Fibroblast of skin of right quadriceps (primary cell): ENCODE data around the gene MGAT1.
"Not testable (repeated sequence)": the region's sequence is repeated elsewhere in the genome, so short reads cannot be mapped to it uniquely, and the experiment has no call there.

Source experiments
- DNase-seq: peaks from one replicate; pipeline ENCODE4 v3.0.0-alpha.2; 2013

Gene MGAT1

DNA sequence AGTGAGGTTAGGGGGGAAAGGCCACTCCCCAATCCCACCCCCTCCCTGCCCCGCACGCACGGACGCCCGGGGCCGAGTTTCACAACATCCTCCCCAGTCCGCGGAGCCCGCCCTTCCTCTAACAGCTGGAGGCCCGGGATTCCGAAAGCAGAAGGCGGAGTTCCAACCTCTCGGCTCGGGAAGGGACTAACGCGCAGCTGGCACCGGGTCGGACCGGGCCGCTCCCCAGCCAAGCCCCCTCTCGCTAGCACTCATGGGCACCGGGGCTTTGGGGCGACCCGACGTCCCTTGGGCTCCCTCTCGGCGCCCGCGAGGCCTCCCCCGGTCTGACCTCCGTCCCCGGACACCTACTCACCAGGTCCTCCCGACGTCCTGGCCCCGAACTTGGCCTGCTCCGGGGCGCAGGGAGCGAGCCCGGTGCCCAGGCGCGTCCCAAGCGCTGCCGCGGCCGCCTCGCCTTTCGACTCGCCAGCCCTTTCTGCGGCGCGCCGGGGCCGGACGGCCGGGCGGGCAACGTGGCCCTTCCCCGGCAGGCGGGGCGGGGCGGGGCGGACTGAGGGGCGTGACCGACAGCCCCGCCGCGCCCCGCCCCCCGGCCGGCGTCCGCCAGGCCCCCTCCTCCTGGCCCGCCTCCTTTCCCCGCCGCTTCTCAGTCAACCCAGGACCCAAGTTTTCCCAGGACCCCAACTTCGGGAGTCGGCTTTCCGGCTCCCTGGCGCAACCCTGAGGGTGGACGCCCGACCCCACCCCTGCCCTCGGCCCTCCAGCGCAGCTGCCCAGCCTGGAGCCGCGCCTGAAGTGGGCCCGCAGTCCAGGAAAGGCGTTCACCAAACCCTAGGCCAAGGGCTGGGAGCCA lies at the start of gene MGAT1:
TSS of gene MGAT1 (minus strand) at position 482 of the 856 bp plus-strand sequence. CDS start 9,835 bp downstream, outside the sequence.
- peak; percentile 82 for DNase-seq

DNA sequence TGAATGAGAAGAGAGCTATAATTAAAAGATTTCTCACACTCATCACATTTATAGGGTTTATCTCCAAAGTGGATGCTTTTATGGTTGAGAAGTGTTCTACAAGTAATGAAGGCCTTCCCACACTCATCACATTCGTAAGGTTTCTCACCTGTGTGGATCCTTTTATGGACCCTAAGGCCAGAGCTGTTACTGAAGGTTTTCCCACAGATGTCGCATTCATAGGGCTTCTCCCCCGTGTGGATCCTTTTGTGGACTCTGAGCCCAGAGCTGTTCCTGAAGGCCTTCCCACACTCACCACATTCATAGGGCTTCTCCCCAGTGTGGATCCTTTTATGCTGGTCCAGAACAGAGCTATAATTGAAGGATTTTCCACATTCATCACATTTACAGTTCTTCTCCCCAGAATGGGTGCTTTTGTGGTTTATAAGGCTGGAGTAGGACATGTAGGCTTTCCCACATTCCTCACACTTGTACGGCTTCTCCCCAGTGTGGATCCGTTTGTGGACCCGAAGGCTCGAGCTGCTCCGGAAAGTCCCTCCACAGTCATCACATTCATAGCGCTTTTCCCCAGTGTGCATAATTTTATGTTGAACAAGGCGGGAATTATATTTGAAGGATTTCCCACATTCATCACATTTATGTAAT lies 48.0 kb upstream of the MGAT1 start:
- no peak for DNase-seq

DNA sequence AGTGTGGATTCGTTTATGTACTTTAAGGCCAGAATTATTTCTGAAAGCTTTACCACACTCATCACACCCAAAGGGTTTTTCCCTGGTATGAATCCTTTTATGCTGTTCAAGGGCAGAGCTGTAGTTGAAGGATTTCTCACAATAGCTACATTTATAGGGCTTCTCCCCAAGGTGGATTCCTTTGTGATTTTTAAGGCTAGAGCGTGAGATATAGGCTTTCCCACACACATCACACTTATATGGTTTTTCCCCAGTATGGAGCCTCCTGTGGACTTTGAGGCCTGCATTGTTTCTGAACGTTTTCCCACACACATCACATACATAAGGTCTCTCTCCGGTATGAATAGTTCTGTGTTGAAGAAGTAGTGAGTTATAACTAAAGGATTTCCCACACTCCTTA lies 47.2 kb upstream of the MGAT1 start:
- no peak for DNase-seq

DNA sequence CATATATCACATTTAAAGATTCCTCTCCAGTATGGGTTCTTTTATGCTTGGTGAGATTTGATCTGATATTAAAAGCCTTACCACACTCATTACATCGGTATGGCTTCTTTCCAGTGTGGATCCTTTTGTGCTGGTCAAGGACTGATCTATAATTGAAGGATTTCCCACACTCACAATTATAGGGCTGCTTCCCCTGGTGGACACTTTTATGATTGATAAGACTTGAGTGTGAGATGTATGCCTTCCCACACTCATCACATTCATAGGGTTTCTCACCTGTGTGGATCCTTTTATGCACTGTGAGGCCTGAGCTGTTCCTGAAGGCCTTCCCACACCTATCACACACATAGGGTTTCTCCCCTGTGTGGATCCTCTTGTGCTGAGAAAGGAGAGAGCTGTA lies 46.3 kb upstream of the MGAT1 start:
- DNase-seq, result no peak

DNA sequence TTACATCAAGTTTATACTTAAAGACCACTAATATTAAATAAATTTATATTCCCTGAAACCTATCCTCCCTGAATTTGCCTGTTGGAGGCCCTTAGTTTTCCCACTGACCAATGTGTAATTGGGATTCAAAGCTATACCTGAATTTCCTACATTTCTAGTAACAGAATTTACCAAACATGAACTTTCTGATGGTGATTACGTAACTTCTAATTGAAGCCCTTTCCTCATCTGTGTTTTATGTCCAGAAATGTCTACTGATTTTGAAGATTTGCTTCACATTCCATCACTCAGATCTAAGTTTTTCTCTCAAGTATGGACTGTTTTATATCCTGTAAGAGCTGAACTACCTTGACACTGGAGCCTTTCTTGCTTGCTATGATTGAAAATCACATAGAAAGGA lies 45.7 kb upstream of the MGAT1 start:
- DNase-seq, result no peak

DNA sequence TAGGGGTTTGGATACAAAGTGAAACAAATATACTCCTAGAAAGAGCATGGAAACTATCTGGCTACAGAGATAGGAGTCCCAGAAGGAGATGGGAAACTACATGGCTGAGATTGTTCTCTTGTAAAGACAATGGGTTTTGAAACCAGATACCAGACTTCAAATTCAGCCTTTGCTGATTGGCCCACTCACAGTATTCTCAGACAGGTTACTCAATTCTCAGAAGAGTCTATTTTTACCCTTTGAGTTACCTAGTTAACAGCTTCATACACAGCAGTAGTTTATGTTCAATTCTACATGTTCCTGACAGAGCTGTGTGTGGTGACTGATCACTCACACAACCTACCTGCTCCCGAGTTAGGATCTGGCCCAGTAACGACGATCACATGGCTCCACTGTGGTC lies 44.4 kb upstream of the MGAT1 start:
- no peak for DNase-seq

DNA sequence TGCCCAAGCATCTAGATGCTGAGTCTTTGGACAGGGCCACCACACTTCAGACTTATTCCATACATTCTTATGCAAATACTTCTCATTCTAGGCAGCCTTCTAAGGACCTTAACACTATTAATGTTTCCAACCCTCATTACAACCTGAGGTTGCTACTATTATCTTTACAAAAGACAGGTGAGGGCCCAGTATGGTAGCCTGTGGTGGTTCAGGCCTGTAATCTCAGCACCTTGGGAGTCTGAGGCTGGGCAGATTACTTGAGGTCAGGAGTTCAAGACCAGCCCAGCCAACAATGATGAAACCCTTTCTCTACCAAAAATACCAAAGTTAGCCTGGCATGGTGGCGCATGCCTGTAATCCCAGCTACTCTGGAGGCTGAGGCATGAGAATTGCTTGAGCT lies 42.3 kb upstream of the MGAT1 start:
- DNase-seq, result no peak

DNA sequence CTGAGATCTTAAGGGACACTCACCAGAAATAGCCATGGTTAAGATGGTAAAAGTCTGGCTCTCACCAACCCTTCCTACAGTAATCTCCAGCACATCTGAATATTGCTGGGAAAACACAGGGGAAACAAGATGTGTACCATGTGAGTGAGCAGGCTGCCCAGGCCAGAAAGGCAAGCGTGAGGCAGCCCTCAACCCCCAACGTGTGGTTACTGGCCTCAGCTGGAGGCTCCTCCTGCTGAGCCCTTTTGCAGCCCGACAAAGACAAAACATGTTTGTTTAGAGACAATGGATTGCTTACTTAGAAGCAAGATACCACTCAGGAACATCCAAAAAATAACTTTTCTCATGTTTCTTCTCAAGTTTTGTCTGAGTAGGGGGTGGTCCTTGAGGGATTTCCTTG lies 41.8 kb upstream of the MGAT1 start:
- no peak for DNase-seq

DNA sequence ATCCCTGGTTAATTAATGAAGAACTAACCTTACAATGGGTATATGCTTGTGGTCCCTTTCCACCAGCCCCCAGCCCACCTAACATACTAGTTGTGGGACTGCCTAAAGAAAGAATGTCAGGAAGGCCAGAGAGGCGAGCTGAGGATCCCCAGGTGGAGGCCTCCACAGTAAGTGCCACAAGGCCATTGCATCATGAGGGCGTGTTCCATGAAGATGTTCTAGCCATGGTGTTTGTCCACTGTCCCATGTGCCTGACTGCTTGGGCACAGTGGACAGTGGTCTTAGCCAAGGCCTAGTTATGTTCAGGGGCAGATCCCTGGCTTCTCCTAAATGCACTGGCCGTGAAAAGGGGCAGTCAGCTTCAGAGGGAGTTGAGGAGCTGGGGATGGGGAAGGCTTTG lies 37.3 kb upstream of the MGAT1 start:
- DNase-seq, result no peak

DNA sequence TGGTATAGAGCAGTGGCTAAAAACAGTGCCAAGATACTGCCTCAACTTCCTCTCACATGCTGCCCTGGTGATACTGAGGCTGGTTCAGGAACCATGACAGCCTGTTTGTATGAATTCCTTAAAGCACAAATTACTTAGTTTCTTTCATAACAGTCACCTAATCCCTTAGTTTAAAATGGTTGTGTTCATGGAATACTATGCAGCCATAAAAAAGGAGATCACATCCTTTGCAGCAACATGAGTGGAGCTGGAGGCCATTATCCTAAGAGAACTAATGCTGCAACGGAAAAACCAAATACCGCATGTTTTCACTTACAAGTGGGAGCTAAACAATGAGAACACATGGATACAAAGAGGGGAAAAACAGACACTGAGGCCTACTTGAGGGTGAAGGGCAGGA lies 36.6 kb upstream of the MGAT1 start:
- DNase-seq, result no peak

DNA sequence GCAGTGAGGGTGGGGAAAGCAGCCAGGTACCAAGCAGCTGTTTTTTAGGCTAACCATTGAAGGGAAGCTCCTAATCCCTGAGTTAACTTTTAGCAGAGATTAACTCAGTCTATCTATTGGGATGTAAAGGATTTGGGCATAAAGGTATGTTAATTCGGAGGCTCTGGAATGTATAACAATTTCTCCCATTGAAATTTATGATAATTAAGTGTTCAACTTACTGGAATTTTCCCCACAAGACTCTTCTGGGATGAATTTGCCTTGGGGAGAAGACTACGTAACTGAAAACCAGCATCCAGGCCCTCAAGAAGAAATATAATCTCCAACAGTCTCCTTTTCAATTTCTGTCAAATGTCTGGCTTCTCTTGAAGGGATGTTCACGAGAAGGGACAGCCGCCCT lies 34.9 kb upstream of the MGAT1 start:
- DNase-seq, result no peak

DNA sequence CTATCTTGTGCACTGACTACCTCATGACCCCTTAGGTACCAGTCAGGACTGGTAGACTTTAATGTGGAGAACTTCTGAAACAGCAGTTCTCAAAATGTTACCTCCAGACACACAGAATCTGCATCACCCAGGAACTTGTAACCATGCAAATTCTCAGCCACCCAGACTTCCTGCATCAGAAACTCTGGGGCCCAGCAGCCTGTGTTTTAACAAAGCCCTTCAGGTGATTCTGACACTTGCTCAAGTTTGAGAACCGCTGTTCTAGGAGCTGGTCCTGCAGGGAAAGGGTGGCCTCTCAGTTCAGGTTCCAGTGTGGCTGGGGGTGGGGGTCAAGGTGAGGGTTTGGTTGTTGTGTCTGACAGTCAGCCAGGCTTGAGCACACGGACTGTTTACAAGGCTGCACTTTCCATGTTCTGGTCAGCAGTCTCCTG lies 30.0 kb upstream of the MGAT1 start:
- no peak for DNase-seq

DNA sequence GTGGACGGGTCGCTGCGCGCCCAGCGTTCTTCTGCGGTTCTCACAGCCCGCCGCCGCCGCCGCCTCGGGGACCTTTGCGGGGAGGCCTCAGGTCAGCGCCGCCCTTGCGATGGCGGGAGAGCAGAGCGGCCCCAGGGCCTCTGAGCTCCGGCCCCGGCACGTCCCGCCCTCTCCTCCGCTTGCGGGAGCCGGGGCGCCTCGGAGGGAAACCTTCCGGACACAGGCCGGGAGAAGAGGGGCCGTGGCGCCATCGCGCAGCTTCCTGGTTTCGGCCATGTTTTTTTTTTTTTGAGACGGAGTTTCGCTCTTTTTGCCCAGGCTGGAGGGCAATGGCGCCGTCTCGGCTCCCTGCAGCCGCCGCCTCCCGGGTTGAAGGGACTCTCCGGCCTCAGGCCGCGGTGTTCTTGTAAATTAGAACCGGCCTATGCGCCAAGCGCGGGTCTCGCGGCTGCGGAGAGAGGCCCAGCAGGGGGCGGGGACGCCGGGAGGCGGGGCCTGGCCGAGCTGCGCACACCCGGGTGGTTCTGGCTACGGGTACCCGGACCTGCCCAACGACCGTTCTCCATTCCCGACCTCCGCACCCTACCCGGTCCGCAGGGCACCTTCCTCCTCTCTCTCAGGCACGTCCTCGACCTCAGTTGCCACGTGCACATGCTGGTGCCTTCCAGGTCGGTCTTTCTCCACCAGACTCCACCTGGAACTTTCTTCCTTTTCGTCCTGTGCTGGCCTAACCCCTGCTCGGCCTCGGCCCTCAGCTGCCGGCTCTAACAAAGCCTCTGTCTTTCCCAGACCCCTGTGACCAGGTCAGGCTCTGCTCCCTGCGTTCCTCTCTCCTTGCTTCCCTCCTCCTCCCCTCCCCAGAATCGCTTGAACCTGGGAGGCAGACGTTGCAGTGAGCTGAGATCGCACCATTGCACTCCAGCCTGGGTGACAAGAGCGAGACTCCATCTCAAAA lies 28.8 kb upstream of the MGAT1 start:
- peak; percentile 67 for DNase-seq

DNA sequence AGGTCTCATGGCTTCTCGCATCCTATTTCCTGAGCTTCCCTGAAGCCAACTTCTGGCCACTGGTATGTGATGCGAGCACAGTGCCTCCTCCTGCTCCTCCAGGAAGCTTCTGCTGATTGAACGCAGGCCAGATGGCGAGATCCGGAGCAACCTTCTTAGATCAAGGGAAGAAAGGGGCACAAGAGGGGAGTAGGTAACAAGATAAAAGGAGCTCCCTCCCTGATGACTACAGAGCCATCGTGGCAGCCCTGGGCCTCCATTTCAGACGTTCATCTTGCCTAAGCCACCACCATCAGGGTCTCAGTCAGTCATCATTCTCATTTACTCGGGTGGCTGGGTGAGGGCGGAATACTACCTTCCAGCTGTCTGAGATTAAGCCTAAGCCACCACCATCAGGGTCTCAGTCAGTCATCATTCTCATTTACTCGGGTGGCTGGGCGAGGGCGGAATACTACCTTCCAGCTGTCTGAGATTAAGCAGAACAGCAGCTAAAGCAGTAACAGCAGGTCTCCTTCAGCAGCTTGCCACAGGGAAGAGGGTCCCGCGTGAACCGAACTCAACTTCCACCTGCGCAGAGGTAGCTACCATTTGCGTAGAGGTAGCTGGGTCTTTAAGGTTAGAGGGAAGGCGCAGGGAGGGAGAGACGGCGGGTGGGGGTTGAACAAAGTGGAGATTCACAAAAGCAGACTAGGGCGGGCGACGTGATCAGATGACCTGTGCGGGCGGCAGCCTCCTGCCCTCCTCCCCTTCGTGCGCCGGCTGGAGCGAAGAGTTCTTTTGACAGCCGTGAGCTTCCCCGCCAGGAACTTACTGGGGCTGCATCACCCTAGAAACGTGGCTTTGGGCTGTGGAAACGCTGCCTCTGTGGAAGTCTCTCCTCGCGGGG lies 27.9 kb upstream of the MGAT1 start:
- no peak for DNase-seq

DNA sequence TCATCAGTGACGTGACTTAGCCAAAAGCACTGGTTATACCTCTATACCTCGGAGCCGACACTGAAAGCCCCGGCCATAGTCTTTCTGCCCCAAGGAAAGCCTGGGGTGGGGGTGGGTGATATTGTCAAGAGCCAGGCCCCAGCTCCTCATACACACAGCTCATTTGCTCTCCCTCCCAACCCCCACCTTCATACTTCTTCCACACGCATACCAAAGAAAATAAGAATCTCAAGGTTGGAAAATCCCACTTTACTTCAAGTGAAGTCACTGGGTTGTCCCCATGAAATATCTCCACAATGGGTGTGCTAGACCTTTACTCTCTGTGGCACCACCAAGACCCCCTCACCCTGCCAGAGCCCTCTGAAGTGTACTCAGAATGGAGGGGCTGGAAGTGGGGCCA lies 27.1 kb upstream of the MGAT1 start:
- DNase-seq, result no peak

DNA sequence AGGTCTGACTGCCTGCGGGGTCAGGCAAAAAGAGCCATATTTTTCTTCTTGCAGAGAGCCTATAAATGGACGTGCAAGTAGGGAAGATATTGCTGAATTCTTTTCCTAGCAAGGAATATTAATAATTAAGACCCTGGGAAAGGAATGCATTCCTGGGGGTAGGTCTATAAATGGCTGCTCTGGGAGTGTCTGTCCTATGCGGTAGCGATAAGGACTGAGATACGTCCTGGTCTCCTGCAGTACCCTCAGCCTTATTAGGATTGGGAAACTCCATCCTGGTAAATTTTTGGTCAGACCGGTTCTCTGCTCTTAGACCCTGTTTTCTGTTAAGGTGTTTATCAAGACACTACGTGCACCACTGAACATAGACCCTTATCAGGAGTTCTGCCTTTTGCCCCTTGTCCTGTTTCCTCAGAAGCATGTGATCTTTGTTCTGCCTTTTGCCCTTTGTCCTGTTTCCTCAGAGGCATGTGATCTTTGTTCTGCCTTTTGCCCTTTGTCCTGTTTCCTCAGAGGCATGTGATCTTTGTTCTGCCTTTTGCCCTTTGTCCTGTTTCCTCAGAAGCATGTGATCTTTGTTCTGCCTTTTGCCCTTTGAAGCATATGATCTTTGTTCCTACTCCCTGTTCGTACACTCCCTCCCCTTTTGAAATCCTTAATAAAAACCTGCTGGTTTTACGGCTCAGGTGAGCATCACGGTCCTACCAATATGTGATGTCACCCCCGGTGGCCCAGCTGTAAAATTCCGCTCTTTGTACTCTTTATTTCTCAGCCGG lies 26.3 kb upstream of the MGAT1 start:
- DNase-seq, result not testable (repeated sequence)

DNA sequence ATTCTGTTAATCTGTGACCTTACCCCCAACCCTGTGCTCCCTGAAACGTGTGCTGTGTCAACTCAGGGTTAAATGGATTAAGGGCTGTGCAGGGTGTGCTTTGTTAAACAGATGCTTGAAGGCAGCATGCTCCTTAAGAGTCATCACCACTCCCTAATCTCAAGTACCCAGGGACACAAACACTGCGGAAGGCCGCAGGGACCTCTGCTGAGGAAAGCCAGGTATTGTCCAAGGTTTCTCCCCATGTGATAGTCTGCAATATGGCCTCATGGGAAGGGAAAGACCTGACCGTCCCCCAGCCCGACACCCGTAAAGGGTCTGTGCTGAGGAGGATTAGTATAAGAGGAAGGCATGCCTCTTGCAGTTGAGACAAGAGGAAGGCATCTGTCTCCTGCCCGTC lies 24.8 kb upstream of the MGAT1 start:
- not testable (repeated sequence) for DNase-seq

DNA sequence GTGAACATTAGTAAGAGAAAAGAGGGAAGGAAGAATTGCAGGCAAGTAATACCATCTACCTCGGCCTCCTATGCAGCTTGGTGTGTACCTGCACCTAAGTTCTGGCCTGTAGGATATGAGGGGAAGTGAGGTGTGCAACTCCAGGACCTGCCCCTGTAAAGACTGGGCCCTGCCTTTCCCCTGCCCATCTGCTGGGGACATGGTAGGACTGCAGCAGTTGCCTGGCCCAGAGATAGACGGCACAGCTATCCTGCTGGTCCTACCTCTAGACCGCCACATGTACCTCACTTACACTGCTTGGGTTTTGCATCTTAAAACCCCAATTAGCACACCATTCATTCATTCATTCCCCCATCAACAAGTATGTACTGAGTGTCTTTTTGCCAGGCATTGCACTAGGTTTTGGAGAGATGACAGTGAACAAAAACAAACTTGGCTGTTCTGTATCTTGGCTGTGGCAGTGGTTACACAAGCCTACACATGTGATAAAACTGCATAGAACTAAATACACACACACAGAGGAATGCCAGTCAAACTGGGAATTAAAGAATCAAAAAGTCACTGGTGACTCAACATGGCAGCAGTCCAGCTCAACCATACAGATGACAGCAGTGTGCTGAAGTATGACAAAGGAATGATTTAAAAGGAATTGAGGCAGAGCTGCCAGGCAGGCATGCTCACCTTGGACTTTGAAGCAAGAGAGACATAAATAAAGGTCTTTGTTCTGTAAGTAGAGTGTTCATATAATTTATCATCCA lies 23.3 kb upstream of the MGAT1 start:
- DNase-seq, result peak; percentile 73

DNA sequence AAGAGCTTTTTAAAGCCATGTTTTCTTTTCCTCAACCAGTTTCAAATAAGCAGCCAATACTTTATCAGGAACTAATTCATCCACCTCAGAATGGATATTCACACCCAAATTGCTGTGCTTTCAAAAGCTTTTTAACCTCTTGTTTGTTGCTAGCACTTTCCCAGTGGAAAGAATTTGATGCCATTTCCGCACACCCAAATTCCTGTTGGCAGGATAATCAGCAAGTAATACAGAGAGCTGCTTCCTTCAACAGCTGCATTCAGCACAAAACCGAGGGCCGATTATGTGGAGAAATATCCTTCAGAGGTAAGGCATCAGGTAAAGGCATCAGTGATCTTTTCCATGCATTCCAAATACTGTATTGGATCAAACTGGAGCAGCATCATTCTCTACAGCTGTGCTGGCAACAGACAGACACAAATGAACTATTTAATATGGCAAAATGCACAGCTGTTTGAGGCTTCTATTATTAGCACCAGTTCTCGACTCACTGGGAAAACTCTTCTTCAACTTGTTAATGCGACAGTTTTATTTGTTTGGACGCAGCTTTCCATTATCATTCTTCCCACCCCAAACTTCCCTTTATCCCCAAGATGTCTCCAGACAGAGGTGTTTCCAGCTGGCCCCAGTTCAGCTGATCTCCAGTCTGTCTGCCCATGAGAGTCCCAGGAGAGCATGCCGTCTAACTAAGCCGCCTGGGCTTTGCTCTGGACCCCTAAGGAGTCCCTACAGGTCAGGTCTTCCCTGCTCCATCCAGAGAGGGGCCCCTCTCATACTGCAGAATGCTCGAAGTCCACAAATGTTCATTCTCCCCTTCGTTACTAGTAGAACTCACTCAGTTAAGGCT lies 22.2 kb upstream of the MGAT1 start:
- DNase-seq, result no peak
